ENCODE data around the gene ANAPC13. TPM values are rescaled to one million over a fixed set of nuclear protein-coding genes. Genes with fewer than 3 reads are reported as not detected.

ANAPC13 gene
- total RNA-seq, 2 experiments from 2014 or later = 12.9 to 16.8 TPM

DNA sequence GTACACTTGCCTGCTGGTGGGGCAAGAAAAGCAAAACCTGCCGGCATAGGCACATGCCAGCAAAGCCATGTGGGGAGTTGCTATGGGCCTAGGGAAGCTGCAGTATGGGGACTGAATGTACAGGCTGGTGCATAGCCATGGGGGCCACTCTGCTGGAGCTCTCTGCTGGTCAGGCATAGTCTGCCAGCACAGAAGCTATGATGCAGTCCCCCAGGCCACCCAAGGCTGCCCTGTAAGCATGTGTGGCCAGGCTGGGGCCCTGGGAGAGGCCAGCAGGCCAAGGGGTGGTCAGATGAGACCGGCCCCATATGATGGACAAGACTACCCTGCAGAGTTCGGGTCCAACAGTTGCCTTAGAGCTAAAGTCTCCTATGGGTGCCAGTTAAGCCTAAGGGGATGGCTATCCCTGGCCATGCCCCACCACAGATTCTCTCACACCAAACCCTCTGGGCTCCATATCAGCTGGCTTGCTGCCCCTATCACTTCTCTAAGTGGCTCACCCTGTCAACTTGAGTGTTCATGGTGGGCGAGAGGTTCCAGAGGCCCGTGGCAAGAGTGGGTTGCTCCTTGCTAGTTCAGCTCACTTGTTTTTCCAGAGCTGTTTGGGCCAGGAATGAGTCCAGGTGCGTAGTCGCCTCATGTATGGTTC, 41.9 kb upstream of the ANAPC13 start:
- TF ChIP-seq, protein P1, sequence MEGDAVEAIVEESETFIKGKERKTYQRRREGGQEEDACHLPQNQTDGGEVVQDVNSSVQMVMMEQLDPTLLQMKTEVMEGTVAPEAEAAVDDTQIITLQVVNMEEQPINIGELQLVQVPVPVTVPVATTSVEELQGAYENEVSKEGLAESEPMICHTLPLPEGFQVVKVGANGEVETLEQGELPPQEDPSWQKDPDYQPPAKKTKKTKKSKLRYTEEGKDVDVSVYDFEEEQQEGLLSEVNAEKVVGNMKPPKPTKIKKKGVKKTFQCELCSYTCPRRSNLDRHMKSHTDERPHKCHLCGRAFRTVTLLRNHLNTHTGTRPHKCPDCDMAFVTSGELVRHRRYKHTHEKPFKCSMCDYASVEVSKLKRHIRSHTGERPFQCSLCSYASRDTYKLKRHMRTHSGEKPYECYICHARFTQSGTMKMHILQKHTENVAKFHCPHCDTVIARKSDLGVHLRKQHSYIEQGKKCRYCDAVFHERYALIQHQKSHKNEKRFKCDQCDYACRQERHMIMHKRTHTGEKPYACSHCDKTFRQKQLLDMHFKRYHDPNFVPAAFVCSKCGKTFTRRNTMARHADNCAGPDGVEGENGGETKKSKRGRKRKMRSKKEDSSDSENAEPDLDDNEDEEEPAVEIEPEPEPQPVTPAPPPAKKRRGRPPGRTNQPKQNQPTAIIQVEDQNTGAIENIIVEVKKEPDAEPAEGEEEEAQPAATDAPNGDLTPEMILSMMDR (IDR thresholded peaks at IDR 0.05) = no peak
- Histone ChIP-seq H3K9me3 (ENCODE audit: control insufficient read depth in 1 of 2, insufficient read depth in 1 of 2, low read length in 2 of 2) (peaks cover 9 to 38% of the 10 kb centered on the region in 2 experiments), H3K4me3 (ENCODE audit: low read length) (no peak overlapping the region), H3K36me3 (ENCODE audit: insufficient read depth, low read length) (peaks cover 4% of the 10 kb centered on the region), H3K27me3 (ENCODE audit: control insufficient read depth in 1 of 2, insufficient read depth in 2 of 2, low read length in 2 of 2) (no peaks in the 10 kb centered on the region), H3K4me1 (ENCODE audit: insufficient read depth, low read length) (peaks cover 4% of the 10 kb centered on the region), H3K27ac (ENCODE audit: low read depth in 1 of 2, low read length in 2 of 2) (no peak overlapping the region)
- peaks cover 51% of the 10 kb centered on the region for H3K36me3 Mint-ChIP-seq (ENCODE audit: low read depth)
- ChIA-PET CTCF (no interaction called here), POLR2A (no interaction called here)
- ATAC-seq (ENCODE audit: poor library complexity) = no peak
- H3K27me3 Mint-ChIP-seq = no peaks in the 10 kb centered on the region
- H3K4me3 Mint-ChIP-seq = no peak overlapping the region
- H3K4me1 Mint-ChIP-seq (ENCODE audit: low read depth) = peaks cover 17% of the 10 kb centered on the region
- no peak for DNase-seq
- H3K27ac Mint-ChIP-seq = no peak overlapping the region
- intact Hi-C loops (cut with DNase I, micrococcal nuclease) = no loop called here
- H3K9me3 Mint-ChIP-seq = peaks cover 10% of the 10 kb centered on the region

DNA sequence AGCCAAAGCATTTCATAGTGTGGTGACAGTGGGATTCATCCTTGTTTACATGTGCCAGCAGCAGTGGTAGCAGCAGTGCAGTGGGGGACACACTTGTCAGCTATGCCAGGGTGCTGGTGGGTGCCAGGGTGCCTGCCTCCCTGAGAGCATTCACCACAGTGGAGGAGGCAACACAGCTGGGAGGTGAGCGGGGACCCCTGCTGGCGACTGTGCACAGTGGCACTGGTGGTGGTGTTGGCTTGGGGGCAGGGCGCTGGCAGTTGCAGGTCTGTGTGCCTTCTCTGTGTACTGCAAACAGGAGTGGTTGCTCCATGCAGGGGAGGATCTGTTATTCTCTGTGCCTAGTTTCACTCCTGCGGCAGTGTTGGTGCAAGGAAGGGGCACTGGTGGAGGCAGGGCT, 41.3 kb upstream of the ANAPC13 start:
- intact Hi-C loops (cut with DNase I, micrococcal nuclease) = no loop called here
- CTCF ChIA-PET = no interaction called here
- peaks cover 58% of the 10 kb centered on the region for H3K36me3 Mint-ChIP-seq (ENCODE audit: low read depth)

DNA sequence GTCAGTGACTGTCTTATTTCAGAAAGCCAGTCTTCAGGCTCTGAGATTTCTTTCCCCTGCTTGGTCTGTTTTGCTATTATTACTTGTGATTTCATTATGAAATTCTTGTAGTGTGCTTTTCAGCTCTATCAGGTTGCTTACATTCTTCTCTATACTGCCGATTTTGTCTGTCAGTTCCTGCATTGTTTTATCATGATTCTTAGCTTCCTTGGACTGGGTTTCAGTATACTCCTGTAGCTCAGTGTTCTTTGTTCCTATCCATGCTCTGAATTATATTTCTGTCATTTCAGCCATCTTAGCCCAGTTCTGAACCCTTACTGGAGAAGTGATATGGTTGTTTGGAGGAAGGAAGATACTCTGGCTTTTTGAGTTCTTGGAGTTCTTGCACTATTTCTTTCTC, 40.5 kb upstream of the ANAPC13 start:
- H3K27ac ChIP-seq (ENCODE audit: low read depth in 1 of 2, low read length in 2 of 2) = no peak overlapping the region
- no peaks in the 10 kb centered on the region for H3K36me3 ChIP-seq (ENCODE audit: insufficient read depth, low read length)
- DNase-seq (no peak), ATAC-seq (ENCODE audit: poor library complexity) (no peak)
- Mint-ChIP-seq H3K36me3 (ENCODE audit: low read depth) (peaks cover 59% of the 10 kb centered on the region), H3K27ac (no peak overlapping the region), H3K4me1 (ENCODE audit: low read depth) (peaks cover 17% of the 10 kb centered on the region), H3K4me3 (no peak overlapping the region), H3K27me3 (no peaks in the 10 kb centered on the region), H3K9me3 (peaks cover 10% of the 10 kb centered on the region)
- POLR2A ChIA-PET = no interaction called here
- CTCF ChIA-PET = no interaction called here
- H3K9me3 ChIP-seq (ENCODE audit: control insufficient read depth in 1 of 2, insufficient read depth in 1 of 2, low read length in 2 of 2) = peaks cover 9 to 41% of the 10 kb centered on the region in 2 experiments
- peaks cover 4% of the 10 kb centered on the region for H3K4me1 ChIP-seq (ENCODE audit: insufficient read depth, low read length)
- H3K4me3 ChIP-seq (ENCODE audit: low read length) = no peak overlapping the region
- intact Hi-C loops (cut with DNase I, micrococcal nuclease) = no loop called here
- H3K27me3 ChIP-seq (ENCODE audit: control insufficient read depth in 1 of 2, insufficient read depth in 2 of 2, low read length in 2 of 2) = no peaks in the 10 kb centered on the region
- TF ChIP-seq, protein P1 (IDR thresholded peaks at IDR 0.05) = no peak

More for the DNA sequence above, 41.3 kb upstream of the ANAPC13 start:
- Mint-ChIP-seq H3K27ac (no peak overlapping the region), H3K9me3 (peaks cover 10% of the 10 kb centered on the region), H3K4me1 (ENCODE audit: low read depth) (peaks cover 17% of the 10 kb centered on the region), H3K27me3 (no peaks in the 10 kb centered on the region), H3K4me3 (no peak overlapping the region)
- peaks cover 4% of the 10 kb centered on the region for H3K4me1 ChIP-seq (ENCODE audit: insufficient read depth, low read length)
- H3K27ac ChIP-seq (ENCODE audit: low read depth in 1 of 2, low read length in 2 of 2) = no peak overlapping the region
- TF ChIP-seq, protein P1 (IDR thresholded peaks at IDR 0.05) = no peak
- POLR2A ChIA-PET = no interaction called here
- H3K9me3 ChIP-seq (ENCODE audit: control insufficient read depth in 1 of 2, insufficient read depth in 1 of 2, low read length in 2 of 2) = peaks cover 9 to 41% of the 10 kb centered on the region in 2 experiments
- peak in 1 of 14 experiments; percentile 17 for DNase-seq
- H3K36me3 ChIP-seq (ENCODE audit: insufficient read depth, low read length) = no peaks in the 10 kb centered on the region
- no peak overlapping the region for H3K4me3 ChIP-seq (ENCODE audit: low read length)
- ATAC-seq (ENCODE audit: poor library complexity) = no peak
- H3K27me3 ChIP-seq (ENCODE audit: control insufficient read depth in 1 of 2, insufficient read depth in 2 of 2, low read length in 2 of 2) = no peaks in the 10 kb centered on the region

Measured in CD4-positive, alpha-beta T cell (primary cell).